ENCODE results near the gene GALE. TPM values are rescaled to one million over a fixed set of nuclear protein-coding genes. Genes with fewer than 3 reads are reported as not detected.
"Not testable (repeated sequence)": the region's sequence is repeated elsewhere in the genome, so short reads cannot be mapped to it uniquely, and the experiment has no call there.

The GALE gene
- total and polyA plus RNA-seq, 2 donors (not counting 1 experiment from before 2014, with no cell fraction given), result 11.9 to 16.0 TPM

DNA sequence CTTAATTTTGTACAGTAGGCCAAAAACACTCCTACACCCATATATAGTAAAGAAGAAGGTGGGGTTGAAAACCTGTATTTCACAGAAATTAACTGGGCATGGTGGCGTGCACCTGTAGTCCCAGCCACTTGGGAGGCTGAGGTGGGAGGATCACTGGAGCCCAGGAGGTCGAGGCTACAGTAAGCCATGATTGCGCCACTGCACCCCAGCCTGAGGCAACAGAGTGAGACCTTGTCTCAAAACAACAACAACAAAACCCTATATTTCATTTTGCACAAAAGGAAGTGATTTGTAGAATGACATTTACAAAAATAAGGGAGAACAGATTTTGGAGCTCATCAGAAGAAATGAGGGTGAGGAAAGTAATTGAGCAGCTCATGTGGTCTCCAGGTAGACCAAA lies 11.9 kb downstream of the GALE start:
- H3K79me2 ChIP-seq (ENCODE audit: control insufficient read depth, insufficient read depth, low read length), result peaks cover 19% of the 10 kb centered on the region
- no peak overlapping the region for H3K27ac ChIP-seq (ENCODE audit: insufficient read depth, low read length)
- no peaks in the 10 kb centered on the region for H3K27me3 ChIP-seq (ENCODE audit: control insufficient read depth, insufficient read depth, low read length)
- no peaks in the 10 kb centered on the region for H4K20me1 ChIP-seq (ENCODE audit: control insufficient read depth, extremely low read depth, insufficient read depth, low read length)
- H3K4me1 ChIP-seq (ENCODE audit: control insufficient read depth, extremely low read depth, insufficient read depth, low read length), result peaks cover 13% of the 10 kb centered on the region
- DNase-seq (ENCODE audit: low read depth in 2 of 2), result no peak
- no peak overlapping the region for H3K9ac ChIP-seq (ENCODE audit: insufficient read depth, low read length)
- no peak overlapping the region for H2AFZ ChIP-seq (ENCODE audit: low read length)
- TF ChIP-seq, protein P1, sequence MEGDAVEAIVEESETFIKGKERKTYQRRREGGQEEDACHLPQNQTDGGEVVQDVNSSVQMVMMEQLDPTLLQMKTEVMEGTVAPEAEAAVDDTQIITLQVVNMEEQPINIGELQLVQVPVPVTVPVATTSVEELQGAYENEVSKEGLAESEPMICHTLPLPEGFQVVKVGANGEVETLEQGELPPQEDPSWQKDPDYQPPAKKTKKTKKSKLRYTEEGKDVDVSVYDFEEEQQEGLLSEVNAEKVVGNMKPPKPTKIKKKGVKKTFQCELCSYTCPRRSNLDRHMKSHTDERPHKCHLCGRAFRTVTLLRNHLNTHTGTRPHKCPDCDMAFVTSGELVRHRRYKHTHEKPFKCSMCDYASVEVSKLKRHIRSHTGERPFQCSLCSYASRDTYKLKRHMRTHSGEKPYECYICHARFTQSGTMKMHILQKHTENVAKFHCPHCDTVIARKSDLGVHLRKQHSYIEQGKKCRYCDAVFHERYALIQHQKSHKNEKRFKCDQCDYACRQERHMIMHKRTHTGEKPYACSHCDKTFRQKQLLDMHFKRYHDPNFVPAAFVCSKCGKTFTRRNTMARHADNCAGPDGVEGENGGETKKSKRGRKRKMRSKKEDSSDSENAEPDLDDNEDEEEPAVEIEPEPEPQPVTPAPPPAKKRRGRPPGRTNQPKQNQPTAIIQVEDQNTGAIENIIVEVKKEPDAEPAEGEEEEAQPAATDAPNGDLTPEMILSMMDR (conservative IDR thresholded peaks at IDR 0.05 in 1 of 2, IDR thresholded peaks at IDR 0.05 in 1 of 2; ENCODE audit: low read depth in 1 of 2, low read length in 2 of 2), result no peak
- no peak for TF ChIP-seq EZH2 (IDR thresholded peaks at IDR 0.05; ENCODE audit: low read length, missing control alignments)
- no peak overlapping the region for H3K4me2 ChIP-seq (ENCODE audit: extremely low read depth, insufficient read depth, low read length)
- H3K4me3 ChIP-seq (replicated peaks in 1 of 4; ENCODE audit: control extremely low read depth in 1 of 4, insufficient read depth in 1 of 4, low read depth in 3 of 4, low read length in 4 of 4), result no peak overlapping the region
- peaks cover 5% of the 10 kb centered on the region for H3K36me3 ChIP-seq (ENCODE audit: control insufficient read depth, insufficient read depth, low read length)
- H3K9me3 ChIP-seq (ENCODE audit: control insufficient read depth, insufficient read depth, low read depth, low read length), result no peaks in the 10 kb centered on the region

DNA sequence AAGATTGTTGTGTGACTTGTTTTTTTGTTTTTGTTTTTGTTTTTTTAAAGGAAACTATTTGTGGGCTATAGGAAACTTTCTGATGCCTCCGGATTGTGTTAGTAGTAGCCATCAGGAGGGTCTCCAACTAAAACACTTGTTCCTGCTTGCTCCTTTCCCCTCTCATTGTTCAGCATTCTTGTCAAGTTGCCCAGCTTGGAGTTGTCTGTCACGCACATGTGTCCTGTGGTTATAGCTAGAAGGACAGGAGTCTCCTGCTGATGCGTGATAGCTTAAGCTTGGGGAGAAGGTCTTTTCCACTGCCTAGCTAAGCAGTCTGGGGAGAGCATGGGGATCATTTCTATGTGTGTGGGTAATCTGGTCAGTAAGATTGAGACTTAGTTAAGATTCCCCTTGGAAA lies 12.9 kb downstream of the GALE start:
- Histone ChIP-seq H3K9ac (ENCODE audit: insufficient read depth, low read length) (no peak overlapping the region), H3K27ac (ENCODE audit: insufficient read depth, low read length) (no peak overlapping the region), H3K9me3 (ENCODE audit: control insufficient read depth, insufficient read depth, low read depth, low read length) (no peaks in the 10 kb centered on the region), H3K79me2 (ENCODE audit: control insufficient read depth, insufficient read depth, low read length) (peaks cover 15% of the 10 kb centered on the region), H3K36me3 (ENCODE audit: control insufficient read depth, insufficient read depth, low read length) (peaks cover 5% of the 10 kb centered on the region), H3K4me1 (ENCODE audit: control insufficient read depth, extremely low read depth, insufficient read depth, low read length) (peaks cover 13% of the 10 kb centered on the region), H3K4me2 (ENCODE audit: extremely low read depth, insufficient read depth, low read length) (no peak overlapping the region), H3K27me3 (ENCODE audit: control insufficient read depth, insufficient read depth, low read length) (no peaks in the 10 kb centered on the region), H2AFZ (ENCODE audit: low read length) (no peak overlapping the region), H3K4me3 (replicated peaks in 1 of 4; ENCODE audit: control extremely low read depth in 1 of 4, insufficient read depth in 1 of 4, low read depth in 3 of 4, low read length in 4 of 4) (no peak overlapping the region), H4K20me1 (ENCODE audit: control insufficient read depth, extremely low read depth, insufficient read depth, low read length) (no peaks in the 10 kb centered on the region)
- no peak for DNase-seq (ENCODE audit: low read depth in 2 of 2)
- no peak for TF ChIP-seq EZH2 (IDR thresholded peaks at IDR 0.05; ENCODE audit: low read length, missing control alignments)
- TF ChIP-seq, protein P1 (conservative IDR thresholded peaks at IDR 0.05 in 1 of 2, IDR thresholded peaks at IDR 0.05 in 1 of 2; ENCODE audit: low read depth in 1 of 2, low read length in 2 of 2), result no peak

DNA sequence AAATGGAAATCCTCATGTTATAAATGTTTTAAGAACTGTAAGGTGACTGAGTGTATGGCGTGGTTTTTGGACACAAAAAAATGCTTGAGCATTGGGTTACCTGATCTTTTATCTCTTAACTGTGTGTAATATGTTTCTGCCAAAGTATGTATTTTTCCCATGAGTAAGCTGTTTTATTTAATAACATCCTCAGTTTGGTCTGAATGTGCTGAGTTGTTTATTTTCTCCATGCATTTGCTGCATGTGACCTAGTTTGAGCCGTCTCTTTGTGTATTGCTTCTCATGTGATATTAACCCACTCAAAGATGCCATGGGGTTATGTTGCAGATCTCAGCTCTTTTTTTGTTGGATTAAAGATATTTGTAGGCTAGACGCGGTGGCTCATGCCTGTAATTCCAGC lies 15.7 kb downstream of the GALE start:
- no peaks in the 10 kb centered on the region for H3K27me3 ChIP-seq (ENCODE audit: control insufficient read depth, insufficient read depth, low read length)
- no peak overlapping the region for H3K9ac ChIP-seq (ENCODE audit: insufficient read depth, low read length)
- H3K4me2 ChIP-seq (ENCODE audit: extremely low read depth, insufficient read depth, low read length), result no peak overlapping the region
- H2AFZ ChIP-seq (ENCODE audit: low read length), result no peak overlapping the region
- no peaks in the 10 kb centered on the region for H4K20me1 ChIP-seq (ENCODE audit: control insufficient read depth, extremely low read depth, insufficient read depth, low read length)
- no peak for DNase-seq (ENCODE audit: low read depth in 2 of 2)
- H3K36me3 ChIP-seq (ENCODE audit: control insufficient read depth, insufficient read depth, low read length), result peaks cover 5% of the 10 kb centered on the region
- no peak for TF ChIP-seq EZH2 (IDR thresholded peaks at IDR 0.05; ENCODE audit: low read length, missing control alignments)
- TF ChIP-seq, protein P1 (conservative IDR thresholded peaks at IDR 0.05 in 1 of 2, IDR thresholded peaks at IDR 0.05 in 1 of 2; ENCODE audit: low read depth in 1 of 2, low read length in 2 of 2), result no peak
- no peak overlapping the region for H3K27ac ChIP-seq (ENCODE audit: insufficient read depth, low read length)
- no peaks in the 10 kb centered on the region for H3K9me3 ChIP-seq (ENCODE audit: control insufficient read depth, insufficient read depth, low read depth, low read length)
- H3K4me3 ChIP-seq (replicated peaks in 1 of 4; ENCODE audit: control extremely low read depth in 1 of 4, insufficient read depth in 1 of 4, low read depth in 3 of 4, low read length in 4 of 4), result no peak overlapping the region
- peaks cover 3% of the 10 kb centered on the region for H3K4me1 ChIP-seq (ENCODE audit: control insufficient read depth, extremely low read depth, insufficient read depth, low read length)
- H3K79me2 ChIP-seq (ENCODE audit: control insufficient read depth, insufficient read depth, low read length), result peaks cover 21% of the 10 kb centered on the region

DNA sequence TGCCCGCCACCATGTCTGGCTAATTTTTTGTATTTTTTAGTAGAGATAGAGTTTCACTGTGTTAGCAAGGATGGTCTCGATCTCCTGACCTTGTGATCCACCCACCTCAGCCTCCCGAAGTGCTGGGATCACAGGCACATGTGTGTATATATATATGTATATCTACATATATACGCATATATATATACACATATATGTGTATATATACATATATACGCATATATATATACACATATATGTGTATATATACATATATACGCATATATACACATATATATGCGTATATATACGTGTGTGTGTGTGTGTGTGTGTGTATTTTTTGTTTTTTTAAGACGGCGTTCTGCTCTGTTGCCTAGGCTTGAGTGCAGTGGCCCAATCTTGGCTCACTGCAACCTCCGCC lies 17.4 kb downstream of the GALE start:
- not testable (repeated sequence) for H3K9me3 ChIP-seq (ENCODE audit: control insufficient read depth, insufficient read depth, low read depth, low read length); DNase-seq (ENCODE audit: low read depth in 2 of 2); H3K4me3 ChIP-seq (replicated peaks in 1 of 4; ENCODE audit: control extremely low read depth in 1 of 4, insufficient read depth in 1 of 4, low read depth in 3 of 4, low read length in 4 of 4); H2AFZ ChIP-seq (ENCODE audit: low read length); H3K4me2 ChIP-seq (ENCODE audit: extremely low read depth, insufficient read depth, low read length); H3K27me3 ChIP-seq (ENCODE audit: control insufficient read depth, insufficient read depth, low read length); H3K9ac ChIP-seq (ENCODE audit: insufficient read depth, low read length); H4K20me1 ChIP-seq (ENCODE audit: control insufficient read depth, extremely low read depth, insufficient read depth, low read length); H3K27ac ChIP-seq (ENCODE audit: insufficient read depth, low read length); H3K36me3 ChIP-seq (ENCODE audit: control insufficient read depth, insufficient read depth, low read length)
- peaks cover 35% of the 10 kb centered on the region for H3K79me2 ChIP-seq (ENCODE audit: control insufficient read depth, insufficient read depth, low read length)
- H3K4me1 ChIP-seq (ENCODE audit: control insufficient read depth, extremely low read depth, insufficient read depth, low read length), result peaks cover 11% of the 10 kb centered on the region
